Endometrial microvascular endothelial cells (primary cell): Measurements from ENCODE around the gene INSL3. TPM values are rescaled to one million over a fixed set of nuclear protein-coding genes. Genes with fewer than 3 reads are reported as not detected.

Experiments
- in situ Hi-C: cut with HindIII; loops from 2 replicates; pipeline ENCODE4 v1.10.0; 2017; ENCODE audit warnings: low sequenced_read_pairs, low pct_unique_long_range_greater_than_20kb; ENCODE audit errors: inconsistent ontology term
- total RNA-seq: library from RNA; depleted of rRNA; stranded (reverse); fragments of >200 nt; gene quantifications from one replicate; pipeline ENCODE4 v1.2.3, GENCODE V29; 2015; ENCODE audit errors: inconsistent ontology term

The INSL3 gene, protein sequence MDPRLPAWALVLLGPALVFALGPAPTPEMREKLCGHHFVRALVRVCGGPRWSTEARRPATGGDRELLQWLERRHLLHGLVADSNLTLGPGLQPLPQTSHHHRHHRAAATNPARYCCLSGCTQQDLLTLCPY
- total RNA-seq: not detected

DNA sequence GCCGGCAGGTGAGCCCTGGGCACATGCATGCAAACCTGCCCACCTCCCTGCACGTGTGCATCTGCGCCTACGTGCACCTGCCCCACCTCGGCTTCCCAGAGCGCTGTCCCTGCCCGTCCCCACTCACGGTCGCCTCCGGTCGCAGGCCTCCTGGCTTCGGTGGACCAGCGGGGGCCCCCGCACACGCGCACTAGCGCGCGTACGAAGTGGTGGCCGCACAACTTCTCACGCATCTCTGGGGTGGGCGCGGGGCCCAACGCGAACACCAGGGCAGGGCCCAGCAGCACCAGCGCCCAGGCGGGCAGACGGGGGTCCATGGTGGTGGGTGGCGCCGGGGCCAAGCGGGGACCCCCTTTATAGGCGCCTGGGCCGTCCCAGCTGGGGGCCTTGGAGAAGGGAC, at the start of gene INSL3:
Gene INSL3 (minus strand): TSS at position 330 of the 400 bp plus-strand sequence. CDS start 13 bp downstream, at position 317.
- in situ Hi-C loops: no loop called here

DNA sequence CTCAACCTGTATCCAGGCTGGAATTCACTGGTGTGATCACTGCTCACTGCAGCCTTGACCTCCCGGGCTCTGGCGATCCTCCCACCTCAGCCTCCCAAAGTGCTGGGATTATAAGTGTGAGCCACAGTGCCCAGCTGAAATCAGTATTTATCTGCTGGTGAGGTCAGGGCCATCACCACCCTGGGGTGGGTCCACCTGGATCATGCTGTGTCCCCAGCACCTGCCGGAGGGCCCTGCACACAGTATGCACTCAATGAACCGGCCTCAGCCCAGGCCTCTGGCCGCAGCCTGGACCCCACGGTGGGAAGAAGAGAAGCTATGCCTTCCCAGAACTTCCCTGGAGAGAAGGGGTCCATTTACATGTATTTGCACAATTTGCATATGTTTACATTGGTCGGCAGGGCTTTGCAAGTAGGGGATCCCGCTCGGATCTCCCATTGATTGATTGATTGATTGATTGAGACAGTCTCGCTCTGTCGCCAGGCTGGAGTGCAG, 47.8 kb upstream of the INSL3 start:
- in situ Hi-C loops: loop anchor here (25.0 kb wide), 1 partner anchor 432 kb away; the partner anchor contains the start of gene TMEM221

DNA sequence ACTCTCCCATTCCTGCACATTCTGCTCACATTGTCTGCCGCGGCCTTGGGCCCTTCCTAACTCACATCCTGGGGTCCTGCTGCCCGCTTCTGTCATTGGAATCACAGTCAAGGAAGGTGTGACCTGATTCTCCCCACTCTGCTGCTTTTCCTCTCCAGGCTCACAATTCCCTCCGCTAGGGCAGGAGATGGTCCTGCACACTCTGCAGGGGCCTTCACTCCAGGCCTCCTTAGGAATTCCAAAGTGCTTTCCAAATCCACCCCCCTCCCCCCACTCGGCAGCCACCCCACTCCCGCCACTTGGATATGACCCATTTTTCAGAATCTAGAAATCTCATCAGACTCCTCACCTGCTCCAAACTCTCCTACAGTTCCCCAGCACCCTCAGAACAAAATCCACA, 47.4 kb upstream of the INSL3 start:
- in situ Hi-C loops: loop anchor here (25.0 kb wide), 1 partner anchor 431 kb away; the partner anchor contains the start of gene TMEM221

DNA sequence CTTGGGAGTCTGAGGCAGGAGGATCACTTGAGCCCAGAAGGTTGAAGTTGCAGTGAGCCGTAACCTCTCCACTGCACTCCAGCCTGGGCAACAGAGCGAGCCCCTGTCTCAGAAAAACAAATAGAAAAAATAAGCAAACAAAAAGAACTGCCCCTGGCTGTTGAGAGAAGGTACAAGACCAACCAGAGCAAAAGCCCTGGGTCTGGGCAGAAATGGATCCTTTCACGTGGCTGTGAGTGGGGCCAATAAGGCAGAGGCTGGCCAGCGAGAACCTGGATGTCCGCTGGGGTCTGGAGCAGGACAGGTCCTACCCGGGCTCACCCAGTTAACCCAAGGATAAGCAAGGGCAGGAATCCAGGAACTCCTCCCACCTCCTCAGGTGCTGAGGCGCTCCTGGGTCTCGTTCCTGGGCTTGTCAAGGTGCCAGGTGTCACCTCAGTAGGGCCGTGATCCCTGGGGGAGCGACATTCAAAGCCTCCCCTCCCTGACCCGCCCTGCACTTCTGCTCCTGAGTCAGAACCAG, 45.7 kb upstream of the INSL3 start:
- in situ Hi-C loops: loop anchor here (25.0 kb wide), 1 partner anchor 430 kb away; the partner anchor contains the start of gene TMEM221

DNA sequence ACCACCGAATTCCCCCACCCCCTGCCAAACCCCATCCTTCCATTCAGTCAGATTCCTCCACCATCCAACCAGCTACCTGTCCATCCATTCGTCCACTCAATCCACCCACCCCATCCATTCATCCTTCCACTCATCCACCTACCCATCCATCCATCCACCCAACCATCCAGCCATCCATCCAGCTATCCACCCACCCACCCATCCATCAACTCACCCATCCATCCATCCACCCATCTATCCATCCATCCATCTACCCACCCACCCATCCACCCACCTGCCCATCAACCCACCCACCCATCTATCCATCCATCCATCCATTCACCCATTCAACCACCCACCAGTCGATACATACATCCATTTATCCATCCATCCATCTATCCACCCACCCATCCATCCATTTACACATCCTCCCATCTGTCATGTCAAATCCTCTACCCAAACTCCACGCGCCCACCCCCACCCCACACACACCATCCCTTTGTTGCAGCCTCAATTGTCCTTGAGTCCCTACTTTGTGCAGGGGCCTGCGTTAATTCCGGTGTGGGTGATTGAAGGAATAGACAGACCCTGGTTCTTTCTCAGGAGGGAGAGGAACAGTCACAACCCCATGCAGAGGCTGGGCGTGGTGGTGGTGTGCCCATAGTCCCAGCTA, 45.1 kb upstream of the INSL3 start:
- in situ Hi-C loops: loop anchor here (25.0 kb wide), 1 partner anchor 429 kb away; the partner anchor contains the start of gene TMEM221

DNA sequence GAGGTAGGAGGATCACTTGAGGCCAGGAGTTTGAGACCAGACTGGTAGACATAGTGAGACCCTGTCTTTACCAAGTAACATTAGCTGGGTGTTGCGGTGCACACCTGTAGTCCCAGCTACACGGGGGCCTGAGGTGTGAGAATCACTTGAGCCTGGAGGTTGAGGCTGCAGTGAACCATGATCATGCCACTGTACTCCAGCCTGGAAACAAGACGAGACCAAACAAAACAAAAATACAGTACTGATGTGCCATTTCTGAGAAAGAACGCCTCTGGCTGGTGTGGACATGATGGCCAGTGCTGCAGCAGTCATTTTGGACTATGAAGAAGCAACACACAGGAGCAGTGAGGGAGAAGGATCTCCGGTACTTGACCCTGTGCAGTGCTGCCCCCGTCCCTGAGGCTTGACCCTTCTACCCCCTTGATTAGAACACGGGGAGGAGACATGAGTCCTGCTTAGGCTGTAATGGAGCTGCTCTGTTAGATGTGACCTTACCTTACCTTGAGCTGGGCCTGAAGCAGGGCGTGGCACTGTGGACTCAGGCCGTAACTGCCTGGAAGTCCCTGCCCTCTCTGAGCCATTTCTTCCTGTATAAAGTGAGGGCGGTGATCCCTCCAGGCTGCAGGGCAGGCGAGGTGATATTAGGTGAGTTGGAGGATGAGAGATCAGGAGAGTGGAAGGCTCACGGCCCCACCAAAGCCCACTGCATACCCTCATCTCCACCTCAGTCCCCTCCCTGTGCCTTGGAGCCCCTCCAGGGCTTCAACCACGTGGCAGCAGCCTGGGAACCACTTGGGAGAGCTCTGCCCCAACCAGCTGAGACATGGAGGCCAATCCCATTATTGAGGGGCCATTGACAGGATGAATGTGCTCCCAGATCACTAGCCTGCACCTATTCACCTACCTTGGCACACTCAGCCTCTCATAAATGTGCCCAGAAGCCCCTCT, 44.3 kb upstream of the INSL3 start:
- in situ Hi-C loops: loop anchor here (25.0 kb wide), 1 partner anchor 428 kb away; the partner anchor contains the start of gene TMEM221

DNA sequence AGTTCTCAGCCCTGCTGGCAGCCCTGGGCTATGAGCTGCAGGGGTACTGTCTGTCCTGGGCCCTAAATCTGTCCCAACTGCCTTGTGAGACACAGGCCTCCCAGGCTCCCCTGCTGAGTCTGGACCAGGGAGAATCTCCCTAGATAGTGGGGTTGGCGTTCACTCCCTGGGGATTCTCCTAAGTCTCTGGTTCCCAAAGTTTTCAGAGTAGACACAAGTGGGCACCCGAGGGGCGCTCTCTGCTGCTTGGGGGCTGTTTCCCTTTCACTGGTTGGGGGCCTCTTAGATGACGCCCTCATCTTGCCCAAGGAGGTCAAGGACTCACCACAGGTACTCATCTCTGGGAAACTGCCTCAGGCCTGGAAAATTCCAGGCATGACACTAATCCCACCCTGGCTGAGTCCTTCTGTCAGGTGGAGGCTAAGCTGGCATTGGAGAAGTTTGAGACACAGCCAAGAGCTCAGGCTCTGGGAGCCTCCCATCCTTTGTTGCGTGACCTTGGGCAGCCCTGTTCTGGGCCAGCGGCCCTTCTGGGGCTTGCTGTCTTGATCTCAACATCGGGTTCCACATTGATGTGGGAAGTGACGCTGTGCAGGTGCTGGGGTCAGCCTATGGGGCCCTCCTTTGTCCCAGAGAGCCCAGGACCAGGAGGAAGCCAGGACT, 42.3 kb upstream of the INSL3 start:
- in situ Hi-C loops: loop anchor here (25.0 kb wide), 1 partner anchor 426 kb away; the partner anchor contains the start of gene TMEM221

DNA sequence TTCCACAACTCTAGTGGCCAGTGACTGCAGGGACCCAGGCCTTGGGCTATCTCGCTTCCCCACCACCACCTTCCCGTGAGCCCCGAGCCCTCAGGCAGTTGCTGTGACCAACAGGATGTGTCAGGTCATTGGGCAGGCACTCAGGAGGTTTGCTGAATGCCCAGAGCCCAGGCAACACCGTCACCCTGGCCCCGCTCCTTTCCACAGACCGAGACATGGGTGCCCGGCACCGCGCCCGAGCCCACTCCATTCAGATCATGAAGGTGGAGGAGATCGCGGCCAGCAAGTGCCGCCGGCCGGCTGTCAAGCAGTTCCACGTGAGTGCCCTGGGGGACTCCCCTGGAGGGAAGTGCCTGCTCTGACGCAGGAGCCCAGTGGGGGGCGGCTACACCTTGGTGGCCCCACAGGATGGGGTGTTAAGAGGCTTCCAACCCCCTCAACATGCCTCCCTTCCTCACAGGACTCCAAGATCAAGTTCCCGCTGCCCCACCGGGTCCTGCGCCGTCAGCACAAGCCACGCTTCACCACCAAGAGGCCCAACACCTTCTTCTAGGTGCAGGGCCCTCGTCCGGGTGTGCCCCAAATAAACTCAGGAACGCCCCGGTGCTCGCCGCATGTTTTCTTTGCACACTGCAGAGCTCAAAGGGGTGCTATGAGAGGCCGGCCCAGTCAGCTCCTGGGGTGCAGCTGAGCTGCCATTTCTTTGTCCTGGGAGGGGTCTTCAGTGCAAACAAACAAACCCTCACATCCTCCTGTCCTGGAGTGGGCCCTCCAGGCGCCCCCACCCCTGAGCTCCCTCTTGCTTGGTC, 41.6 kb upstream of the INSL3 start:
- in situ Hi-C loops: loop anchor here (25.0 kb wide), 1 partner anchor 426 kb away; the partner anchor contains the start of gene TMEM221

DNA sequence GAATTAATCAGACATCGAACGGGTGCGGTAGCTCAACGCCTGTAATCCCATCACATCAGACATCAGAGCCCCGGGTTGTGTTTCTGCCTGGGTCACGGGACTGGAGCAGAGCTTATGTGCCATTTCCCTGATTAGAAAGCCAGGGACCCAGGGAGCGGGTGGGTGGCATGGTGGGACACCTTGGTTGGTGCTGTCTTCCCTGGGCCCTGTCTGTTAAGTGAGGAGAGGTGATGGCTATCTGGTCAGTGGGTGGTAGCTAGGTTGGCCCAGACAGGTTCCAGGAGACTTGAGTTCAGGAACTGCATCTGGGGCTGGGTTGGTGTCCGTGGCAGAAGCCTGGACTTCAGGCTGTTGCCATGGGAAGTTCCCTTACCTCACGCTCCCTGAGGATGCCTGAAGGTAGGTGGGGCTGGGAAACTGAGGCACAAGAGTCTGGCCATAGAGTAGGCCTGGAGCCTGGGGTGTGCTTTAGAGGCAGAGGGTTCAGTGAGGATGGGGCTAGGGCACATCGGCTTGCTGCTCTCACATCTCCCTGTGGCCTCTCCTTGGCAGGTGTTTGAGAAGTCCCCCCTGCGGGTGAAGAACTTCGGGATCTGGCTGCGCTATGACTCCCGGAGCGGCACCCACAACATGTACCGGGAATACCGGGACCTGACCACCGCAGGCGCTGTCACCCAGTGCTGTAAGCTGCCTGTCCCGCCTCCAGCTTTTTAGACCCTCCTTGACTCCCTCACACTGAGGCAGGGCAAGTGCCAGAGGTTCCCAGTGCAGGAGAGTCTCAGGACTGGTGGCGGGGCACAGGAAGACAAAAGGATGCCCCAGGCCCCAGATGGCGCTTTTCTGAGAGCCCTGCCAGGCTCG, 40.5 kb upstream of the INSL3 start:
- in situ Hi-C loops: loop anchor here (25.0 kb wide), 1 partner anchor 424 kb away; the partner anchor contains the start of gene TMEM221

DNA sequence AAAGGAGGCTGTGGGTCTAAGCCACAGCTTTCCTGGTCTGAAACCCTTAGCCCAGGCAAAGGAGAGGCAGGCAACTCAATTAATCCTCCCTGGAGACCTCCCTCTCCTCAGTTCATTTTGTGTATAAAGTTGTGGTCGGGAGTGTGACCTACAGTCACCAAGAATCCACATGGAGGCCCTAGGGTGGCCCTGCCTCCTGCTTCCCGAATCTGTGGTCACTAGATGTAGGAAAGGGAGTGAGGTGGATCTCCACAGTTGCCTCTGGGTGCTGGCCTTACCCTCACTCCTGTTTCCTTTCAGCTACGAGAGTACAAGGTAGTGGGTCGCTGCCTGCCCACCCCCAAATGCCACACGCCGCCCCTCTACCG, 39.7 kb upstream of the INSL3 start:
- in situ Hi-C loops: loop anchor here (25.0 kb wide), 1 partner anchor 424 kb away; the partner anchor contains the start of gene TMEM221

DNA sequence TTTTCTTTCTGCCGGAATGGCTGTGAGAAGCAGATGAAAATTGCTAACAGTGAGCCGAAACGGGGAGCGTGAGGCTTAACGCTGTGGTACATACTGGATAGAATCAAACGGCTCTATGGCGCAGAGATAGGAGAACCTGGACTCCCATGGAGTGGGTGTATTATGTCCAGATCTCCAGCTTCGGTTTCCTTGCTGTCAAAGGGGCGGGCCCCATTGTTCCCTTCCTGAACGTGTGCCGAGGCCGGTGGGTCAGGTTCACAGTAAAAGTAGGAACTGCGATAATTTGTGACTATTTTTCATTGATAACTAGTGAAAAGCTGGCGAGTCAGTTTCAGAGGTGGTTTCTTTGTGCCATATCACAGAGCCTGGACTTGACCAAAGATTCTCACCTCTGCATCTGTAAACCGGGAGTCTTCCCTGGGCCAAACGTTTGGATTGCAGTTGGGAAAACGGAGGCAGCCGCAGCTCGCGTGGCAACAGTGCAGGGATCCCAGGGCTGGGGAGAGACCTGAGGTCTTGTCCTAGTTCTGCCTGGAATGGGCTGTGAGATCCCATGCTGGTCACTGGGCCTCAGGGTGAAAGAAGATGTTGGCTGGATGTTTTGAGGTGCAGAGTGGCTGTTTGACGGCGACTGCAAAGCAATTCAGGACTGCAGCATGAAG, 39.1 kb upstream of the INSL3 start:
- in situ Hi-C loops: loop anchor here (25.0 kb wide), 1 partner anchor 423 kb away; the partner anchor contains the start of gene TMEM221

DNA sequence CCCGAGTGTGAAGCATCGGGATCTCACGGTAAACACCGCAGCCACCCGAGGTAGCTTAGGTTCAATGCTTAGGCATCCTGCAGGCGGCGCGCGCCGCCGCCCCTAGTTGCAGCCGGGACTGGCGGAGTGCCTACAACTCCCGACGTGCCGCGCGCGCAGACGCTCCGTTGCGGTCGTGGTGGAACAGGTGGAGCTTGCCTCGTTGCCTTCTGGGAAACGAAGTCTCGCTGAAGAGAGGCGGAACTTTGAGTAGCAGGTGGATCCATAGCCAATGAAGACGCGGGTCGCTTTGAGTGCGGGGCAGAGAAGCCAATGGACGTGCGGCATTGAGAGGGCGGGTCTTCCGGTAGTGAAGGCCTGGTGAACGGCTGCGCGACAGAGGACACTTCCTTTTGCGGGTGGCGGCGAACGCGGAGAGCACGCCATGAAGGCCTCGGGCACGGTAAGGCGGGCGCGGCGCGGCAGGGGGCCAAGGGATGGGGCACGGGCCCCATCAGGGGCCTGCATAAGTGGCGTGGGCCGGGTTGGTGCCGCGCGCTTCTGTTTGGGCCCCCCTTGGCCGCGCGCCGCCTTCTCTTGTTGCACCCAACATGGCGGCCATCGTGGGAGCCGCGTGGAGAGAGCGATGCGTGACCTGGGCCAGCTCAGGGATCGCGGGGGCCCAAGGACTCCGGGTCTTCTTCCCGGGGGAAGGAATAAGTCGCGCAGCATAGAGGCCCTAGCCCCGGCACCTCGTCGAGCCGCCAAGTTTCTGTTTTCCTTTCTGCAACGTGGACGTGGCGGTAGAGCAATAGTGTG, 38.4 kb upstream of the INSL3 start, which contains the start of gene RPL18A:
Gene RPL18A (plus strand): TSS at position 378 of the 798 bp plus-strand sequence. CDS start 47 bp downstream, at position 425.
- in situ Hi-C loops: loop anchor here (25.0 kb wide), 1 partner anchor 422 kb away; the partner anchor contains the start of gene TMEM221

DNA sequence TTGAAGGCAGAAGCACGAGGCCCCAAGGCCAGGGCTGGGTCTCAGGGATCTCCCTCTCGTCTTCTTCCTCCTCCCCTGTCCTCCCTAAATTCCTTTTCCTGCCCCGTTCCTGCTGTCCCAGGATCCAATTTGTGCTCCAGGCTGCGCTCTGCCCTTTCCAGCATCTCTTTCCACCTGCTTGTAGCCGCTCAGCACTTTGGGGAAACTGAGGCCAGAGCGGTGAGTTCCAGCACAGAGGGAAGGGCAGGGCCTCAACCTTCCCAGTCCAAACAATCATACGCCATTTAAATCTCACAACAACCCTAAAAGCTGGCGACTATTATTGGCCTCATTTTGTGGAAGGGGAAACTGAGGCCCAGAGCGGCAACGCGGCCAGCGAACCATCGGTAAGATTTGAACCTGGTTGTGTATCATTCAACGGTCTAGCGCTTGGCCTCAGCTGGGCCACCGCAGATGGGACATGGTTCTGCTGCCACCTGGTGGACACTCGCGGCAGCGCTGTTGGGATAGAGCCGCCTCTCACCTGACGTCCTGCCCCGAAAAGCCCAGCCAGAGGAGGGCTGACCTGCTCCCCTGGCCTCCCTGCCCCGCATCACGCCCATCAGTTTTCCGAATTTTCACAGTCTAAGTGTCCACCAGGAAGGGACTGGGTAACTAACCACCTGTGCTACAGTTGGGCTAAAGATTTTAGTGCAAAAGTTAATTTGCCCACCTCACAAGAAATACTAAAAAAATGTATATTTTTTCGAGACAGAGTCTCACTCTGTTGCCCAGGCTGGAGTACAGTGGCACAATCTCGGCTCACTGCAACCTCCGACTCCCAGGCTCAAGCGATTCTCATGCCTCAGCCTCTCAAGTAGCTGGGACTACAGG, 34.2 kb upstream of the INSL3 start:
- in situ Hi-C loops: loop anchor here (25.0 kb wide), 1 partner anchor 418 kb away; the partner anchor contains the start of gene TMEM221

DNA sequence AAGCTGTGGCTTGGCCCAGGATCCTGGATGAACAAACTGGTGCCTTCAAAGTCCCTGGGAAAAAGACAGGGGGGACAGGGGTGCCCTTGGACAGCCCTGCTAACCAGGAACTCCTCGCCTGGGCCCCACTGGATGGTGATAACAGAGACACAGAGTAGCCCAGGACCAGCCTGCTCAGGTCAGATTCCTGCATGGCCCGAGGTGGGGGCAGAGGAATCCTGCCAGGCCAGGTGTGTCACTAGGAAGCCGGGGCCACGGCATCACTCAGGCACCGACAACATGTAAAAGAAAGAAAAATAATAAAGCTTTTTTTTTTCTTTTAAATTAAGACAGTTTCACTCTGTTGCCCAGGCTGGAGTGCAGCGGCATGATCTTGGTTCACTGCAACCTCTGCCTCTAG, 32.7 kb upstream of the INSL3 start:
- in situ Hi-C loops: loop anchor here (25.0 kb wide), 1 partner anchor 417 kb away; the partner anchor contains the start of gene TMEM221
